ENCODE measurements around the gene P3H1.

Gene P3H1

DNA sequence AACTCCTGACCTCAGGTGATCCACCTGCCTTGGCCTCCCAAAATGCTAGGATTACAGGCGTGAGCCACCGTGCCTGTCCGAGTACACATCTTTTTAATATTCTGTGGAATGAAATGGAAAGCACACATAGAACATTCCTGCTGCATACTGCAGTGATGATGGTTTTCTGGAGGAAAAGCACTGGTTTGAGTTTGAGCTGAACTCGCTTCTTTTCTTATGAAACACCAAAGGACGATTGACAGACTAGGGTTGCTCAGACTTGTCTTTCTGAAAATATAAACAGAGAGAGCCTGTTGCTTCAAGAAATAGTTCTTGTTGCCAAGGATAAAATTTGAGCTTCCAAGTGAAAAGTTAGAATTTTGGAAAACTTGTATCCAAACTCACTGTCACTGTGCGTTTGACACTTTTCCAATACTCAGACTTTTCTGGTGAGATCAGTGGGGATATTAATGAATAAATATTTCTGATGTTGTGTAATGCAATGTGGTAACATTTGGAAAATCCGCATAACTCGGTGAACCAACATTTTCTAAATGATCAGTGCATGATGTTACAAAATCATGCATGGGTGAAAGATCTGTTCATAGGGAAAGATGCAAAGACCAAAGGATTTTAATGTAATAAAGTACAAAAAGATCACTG lies 35.1 kb upstream of the P3H1 start:
- no peak overlapping the region for H3K4me3 ChIP-seq (ENCODE audit: low read length)
- TF ChIP-seq, protein P1, sequence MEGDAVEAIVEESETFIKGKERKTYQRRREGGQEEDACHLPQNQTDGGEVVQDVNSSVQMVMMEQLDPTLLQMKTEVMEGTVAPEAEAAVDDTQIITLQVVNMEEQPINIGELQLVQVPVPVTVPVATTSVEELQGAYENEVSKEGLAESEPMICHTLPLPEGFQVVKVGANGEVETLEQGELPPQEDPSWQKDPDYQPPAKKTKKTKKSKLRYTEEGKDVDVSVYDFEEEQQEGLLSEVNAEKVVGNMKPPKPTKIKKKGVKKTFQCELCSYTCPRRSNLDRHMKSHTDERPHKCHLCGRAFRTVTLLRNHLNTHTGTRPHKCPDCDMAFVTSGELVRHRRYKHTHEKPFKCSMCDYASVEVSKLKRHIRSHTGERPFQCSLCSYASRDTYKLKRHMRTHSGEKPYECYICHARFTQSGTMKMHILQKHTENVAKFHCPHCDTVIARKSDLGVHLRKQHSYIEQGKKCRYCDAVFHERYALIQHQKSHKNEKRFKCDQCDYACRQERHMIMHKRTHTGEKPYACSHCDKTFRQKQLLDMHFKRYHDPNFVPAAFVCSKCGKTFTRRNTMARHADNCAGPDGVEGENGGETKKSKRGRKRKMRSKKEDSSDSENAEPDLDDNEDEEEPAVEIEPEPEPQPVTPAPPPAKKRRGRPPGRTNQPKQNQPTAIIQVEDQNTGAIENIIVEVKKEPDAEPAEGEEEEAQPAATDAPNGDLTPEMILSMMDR (conservative IDR thresholded peaks at IDR 0.05; ENCODE audit: low read depth, low read length), result no peak
- DNase-seq (ENCODE audit: low read depth), result no peak

DNA sequence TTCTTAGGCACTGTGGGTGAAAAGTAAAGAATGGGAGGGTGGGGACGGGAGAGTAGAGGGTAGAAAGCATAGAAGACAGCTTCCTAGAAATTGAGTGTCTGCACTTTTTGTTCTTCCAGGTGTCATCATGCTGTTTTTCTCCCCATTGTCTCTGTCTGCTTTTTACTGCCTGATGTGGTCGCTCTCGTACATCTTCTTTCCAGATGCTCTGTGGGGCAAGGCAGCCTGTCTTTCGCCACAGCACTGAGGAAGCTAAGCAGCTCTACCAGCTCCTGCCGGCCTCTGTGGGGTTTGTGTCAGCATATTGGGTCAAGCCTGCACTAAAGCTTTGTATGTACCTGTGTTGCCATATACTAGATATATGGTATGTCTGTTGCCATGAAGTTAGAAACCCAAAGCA lies 31.2 kb upstream of the P3H1 start:
- TF ChIP-seq, protein P1 (conservative IDR thresholded peaks at IDR 0.05; ENCODE audit: low read depth, low read length), result no peak
- DNase-seq (ENCODE audit: low read depth), result no peak
- H3K4me3 ChIP-seq (ENCODE audit: low read length), result no peak overlapping the region

DNA sequence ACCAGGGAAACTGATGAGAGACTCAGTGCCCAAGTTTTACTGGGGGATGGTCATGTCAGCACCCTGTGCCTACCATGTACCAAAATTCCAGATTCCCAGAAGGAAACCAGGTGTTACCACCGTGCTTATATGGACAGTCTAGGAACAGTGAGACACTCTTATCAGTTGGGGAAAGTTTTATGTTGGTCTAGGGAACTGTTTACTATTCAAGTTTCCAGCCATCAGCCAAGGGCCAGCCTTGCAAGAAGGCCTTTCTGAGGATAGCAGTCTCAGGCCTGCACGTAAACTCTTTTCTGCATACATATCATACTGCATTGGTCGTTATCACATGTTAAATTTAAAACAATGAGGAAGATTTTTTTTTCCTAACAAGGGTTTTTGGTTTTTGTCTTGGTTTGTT lies 30.6 kb upstream of the P3H1 start:
- TF ChIP-seq, protein P1 (conservative IDR thresholded peaks at IDR 0.05; ENCODE audit: low read depth, low read length), result no peak
- no peak for DNase-seq (ENCODE audit: low read depth)
- no peak overlapping the region for H3K4me3 ChIP-seq (ENCODE audit: low read length)

DNA sequence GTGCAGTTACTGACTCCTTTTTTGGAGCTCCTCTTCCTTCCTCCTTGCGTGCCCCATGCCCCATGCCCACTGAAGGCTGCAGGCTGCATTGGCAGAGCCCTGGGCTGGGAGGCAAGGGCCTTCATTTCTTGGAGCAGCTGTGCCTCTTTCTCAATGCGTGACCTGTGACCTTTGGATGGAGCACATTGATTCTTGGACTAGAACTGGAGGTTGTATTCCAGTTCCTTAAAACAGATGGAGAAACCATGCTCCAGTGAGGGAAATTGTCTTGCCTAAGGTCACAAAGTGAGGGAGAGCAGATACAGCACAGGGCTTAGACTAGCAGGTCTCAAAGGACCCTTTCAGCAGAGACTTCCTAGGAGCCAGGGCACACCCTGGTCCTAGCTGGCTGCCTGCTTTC lies 27.0 kb upstream of the P3H1 start:
- no peak for DNase-seq (ENCODE audit: low read depth)
- TF ChIP-seq, protein P1 (conservative IDR thresholded peaks at IDR 0.05; ENCODE audit: low read depth, low read length), result no peak
- H3K4me3 ChIP-seq (ENCODE audit: low read length), result no peak overlapping the region

DNA sequence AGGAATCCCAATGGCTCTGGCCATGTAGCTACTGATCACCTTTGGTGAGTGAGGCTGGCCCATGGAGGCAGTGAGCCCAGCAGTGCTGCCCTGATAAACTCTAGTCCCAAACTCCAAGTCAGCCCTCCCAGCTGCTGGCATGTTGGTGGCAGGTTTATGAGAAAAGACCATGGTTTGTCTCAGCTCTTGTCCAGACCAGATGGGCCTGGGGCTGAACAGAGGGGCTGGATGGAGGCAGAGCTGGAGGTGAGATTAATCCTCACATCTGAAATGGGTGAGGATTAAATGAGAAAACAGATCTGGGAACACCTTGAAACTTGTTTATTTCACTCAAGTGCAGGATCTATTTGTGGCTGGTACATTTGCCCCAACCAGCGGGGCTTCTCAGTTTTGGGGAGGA lies 21.2 kb upstream of the P3H1 start:
- no peak overlapping the region for H3K4me3 ChIP-seq (ENCODE audit: low read length)
- TF ChIP-seq, protein P1 (conservative IDR thresholded peaks at IDR 0.05; ENCODE audit: low read depth, low read length), result no peak
- DNase-seq (ENCODE audit: low read depth), result no peak

DNA sequence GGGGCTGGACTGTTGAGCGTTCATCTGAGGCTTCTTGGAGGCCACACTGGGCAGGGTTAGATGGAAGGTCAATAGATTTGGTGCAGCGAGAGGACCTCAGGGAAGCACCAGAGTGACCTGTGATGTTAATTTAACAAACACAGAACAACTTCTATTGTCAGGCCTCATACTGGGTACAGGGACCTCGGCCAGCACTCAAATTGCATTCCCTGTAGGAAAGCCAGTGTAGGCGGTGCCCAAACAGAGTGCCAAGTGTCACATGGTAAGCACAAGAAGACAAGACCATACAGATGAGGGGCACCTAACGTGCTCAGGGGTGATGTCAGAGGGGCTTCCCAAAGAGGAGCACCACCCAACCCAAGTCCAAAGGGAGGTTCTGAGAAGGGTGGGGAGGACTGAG lies 19.3 kb upstream of the P3H1 start:
- DNase-seq (ENCODE audit: low read depth), result no peak
- TF ChIP-seq, protein P1 (conservative IDR thresholded peaks at IDR 0.05; ENCODE audit: low read depth, low read length), result no peak
- H3K4me3 ChIP-seq (ENCODE audit: low read length), result no peak overlapping the region

DNA sequence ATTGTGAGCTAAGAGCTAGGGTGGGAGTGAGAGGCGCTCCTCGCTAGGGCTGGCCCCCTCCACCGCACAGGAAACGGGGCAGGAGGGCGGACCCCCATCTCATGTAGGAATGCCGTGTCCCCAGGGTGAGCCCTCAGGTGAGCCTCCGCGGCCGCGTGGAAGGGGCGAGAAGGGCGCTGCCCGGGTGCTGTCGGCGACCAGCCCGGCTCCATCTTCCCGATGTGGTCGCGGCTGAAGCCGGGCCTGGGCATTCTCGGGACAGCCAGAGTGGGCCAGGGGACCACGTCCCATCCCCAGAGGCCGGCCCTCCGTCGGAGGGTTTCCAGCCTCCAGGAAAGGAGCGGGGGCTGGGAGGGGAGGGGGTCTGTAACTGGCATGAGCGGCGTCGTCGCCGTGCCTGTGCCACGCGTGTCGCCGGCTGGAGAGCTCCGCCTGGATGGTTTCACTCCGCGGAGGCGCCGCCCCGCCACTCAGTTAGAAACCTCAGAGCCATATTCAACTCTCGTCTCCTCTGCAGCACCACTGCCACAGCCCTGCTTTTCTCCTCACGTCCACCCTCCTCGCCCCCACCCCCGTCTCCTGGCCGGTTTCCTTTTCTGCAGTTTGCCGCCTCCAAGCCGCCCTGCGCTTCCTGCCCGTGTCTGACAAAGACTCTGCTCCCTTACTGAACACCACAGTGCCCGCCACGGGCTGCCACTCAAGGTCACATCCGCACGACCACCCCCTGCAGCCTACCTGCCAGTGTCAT lies 18.3 kb upstream of the P3H1 start, which contains the start of gene TMEM269:
TMEM269 (plus strand) TSS at position 46 of the 748 bp plus-strand sequence. CDS start 4,903 bp downstream, outside the sequence.
- no peak for DNase-seq (ENCODE audit: low read depth)
- peak within 1 kb of the TSS; percentile 37 for H3K4me3 ChIP-seq (ENCODE audit: low read length)
- TF ChIP-seq, protein P1 (conservative IDR thresholded peaks at IDR 0.05; ENCODE audit: low read depth, low read length), result no peak

Data from retinal pigment epithelial cell (primary cell).